22Rv1 (cell line): Measurements from ENCODE around the gene ACRV1.

Experiments
- ZFX ChIP-seq: fragments of 450-650 bp; IDR thresholded peaks from 2 replicates; pipeline ENCODE4 v1.6.1; 2017; ENCODE audit warnings: antibody characterized with exemption, borderline replicate concordance
- TF ChIP-seq, protein P1 (sequence below): fragments of 450-650 bp; IDR thresholded peaks from 2 replicates; pipeline ENCODE4 v1.5.1; 2017; ENCODE audit warnings: mild to moderate bottlenecking

DNA sequence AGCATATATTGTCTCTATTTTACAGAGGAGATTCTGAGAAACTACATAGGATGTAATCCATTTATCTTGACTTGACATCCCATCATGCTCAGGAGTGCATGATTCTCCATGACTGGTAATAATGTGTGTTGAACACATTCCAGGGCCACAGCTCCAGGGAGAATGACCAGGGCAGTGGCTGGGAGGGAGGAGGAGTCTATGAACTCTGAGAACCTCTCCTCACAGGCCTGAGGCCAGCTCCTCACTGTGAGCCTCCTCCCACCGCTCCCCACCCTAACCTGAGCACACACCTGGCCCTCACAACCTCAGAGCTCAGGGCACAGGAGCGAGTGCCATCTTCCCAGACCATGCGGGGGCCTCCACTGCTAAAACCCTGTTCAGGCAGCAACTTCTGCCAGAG, 8.0 kb upstream of the ACRV1 start:
- TF ChIP-seq, protein P1, sequence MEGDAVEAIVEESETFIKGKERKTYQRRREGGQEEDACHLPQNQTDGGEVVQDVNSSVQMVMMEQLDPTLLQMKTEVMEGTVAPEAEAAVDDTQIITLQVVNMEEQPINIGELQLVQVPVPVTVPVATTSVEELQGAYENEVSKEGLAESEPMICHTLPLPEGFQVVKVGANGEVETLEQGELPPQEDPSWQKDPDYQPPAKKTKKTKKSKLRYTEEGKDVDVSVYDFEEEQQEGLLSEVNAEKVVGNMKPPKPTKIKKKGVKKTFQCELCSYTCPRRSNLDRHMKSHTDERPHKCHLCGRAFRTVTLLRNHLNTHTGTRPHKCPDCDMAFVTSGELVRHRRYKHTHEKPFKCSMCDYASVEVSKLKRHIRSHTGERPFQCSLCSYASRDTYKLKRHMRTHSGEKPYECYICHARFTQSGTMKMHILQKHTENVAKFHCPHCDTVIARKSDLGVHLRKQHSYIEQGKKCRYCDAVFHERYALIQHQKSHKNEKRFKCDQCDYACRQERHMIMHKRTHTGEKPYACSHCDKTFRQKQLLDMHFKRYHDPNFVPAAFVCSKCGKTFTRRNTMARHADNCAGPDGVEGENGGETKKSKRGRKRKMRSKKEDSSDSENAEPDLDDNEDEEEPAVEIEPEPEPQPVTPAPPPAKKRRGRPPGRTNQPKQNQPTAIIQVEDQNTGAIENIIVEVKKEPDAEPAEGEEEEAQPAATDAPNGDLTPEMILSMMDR = no peak
- no peak for TF ChIP-seq ZFX
